HEK293 (cell line): ENCODE results near the gene PIK3CA.
"Not testable (repeated sequence)": the region's sequence is repeated elsewhere in the genome, so short reads cannot be mapped to it uniquely, and the experiment has no call there.

Source experiments
- CTCF ChIA-PET: fragments of 350-600 bp; formaldehyde crosslinking; extraction: SDS; loops from one replicate; lab custom pipeline; 2021; ENCODE audit warnings: antibody characterized with exemption; lab: Yijun Ruan, JAX
- POLR2A ChIA-PET: fragments of 300-600 bp; formaldehyde crosslinking; extraction: SDS; loops from one replicate; lab custom pipeline; 2020; ENCODE audit warnings: antibody characterized with exemption, inconsistent platforms; lab: Yijun Ruan, JAX
- H3K27ac ChIP-seq: fragments of 200-500 bp; sonication (Bioruptor generic); 2 replicates; pipeline ENCODE4 v1.5.1; 2014; ENCODE audit warnings: low read depth, low read length, control low read depth, inconsistent platforms; ENCODE audit errors: extremely low read depth
- H3K36me3 ChIP-seq, 2 experiments: fragments of 200-500 bp in 1 of 2; sonication (Bioruptor generic) in 1 of 2; 1 replicate in 1 of 2; 2 replicates in 1 of 2; pipeline ENCODE4 v1.5.1; 2014 to 2017; ENCODE audit warnings: inconsistent platforms in 2 of 2, low read length in 2 of 2; ENCODE audit not compliant: control insufficient read depth in 2 of 2, insufficient read depth in 1 of 2
- H3K4me1 ChIP-seq: fragments of 200-500 bp; sonication (Bioruptor generic); 2 replicates; pipeline ENCODE4 v1.5.1; 2014; ENCODE audit warnings: mild to moderate bottlenecking, low read length, inconsistent platforms; ENCODE audit not compliant: control insufficient read depth, insufficient read depth
- H3K4me3 ChIP-seq: 2 replicates; pipeline ENCODE4 v1.5.1; 2011; ENCODE audit warnings: low read depth, mild to moderate bottlenecking, control low read depth, low read length, moderate library complexity
- H3K9me3 ChIP-seq: fragments of 200-500 bp; sonication (Bioruptor generic); 2 replicates; pipeline ENCODE4 v1.5.1; 2014; ENCODE audit warnings: low read depth, low read length, inconsistent platforms; ENCODE audit not compliant: control insufficient read depth, insufficient read depth
- KLF16 ChIP-seq: fragments of 450-650 bp; formaldehyde crosslinking; IDR thresholded peaks from 2 replicates; pipeline ENCODE4 v1.5.1; 2017; ENCODE audit warnings: missing biosample characterization, missing genetic modification characterization
- MEIS1 ChIP-seq: sonication (generic); formaldehyde crosslinking; IDR thresholded peaks from 2 replicates; pipeline ENCODE4 v1.8.1; 2022; ENCODE audit warnings: missing genetic modification reagents, mild to moderate bottlenecking, borderline replicate concordance
- WT1 ChIP-seq: fragments of 450-650 bp; formaldehyde crosslinking; IDR thresholded peaks from 2 replicates; pipeline ENCODE4 v1.5.1; 2016; ENCODE audit warnings: missing biosample characterization, missing genetic modification characterization
- ZBTB7A ChIP-seq: fragments of 450-650 bp; formaldehyde crosslinking; IDR thresholded peaks from 2 replicates; pipeline ENCODE4 v1.5.1; 2016; ENCODE audit warnings: low read depth, missing biosample characterization, missing genetic modification characterization
- ZNF112 ChIP-seq: fragments of 450-650 bp; formaldehyde crosslinking; IDR thresholded peaks from 2 replicates; pipeline ENCODE4 v1.5.0; 2017; ENCODE audit warnings: missing biosample characterization, missing genetic modification characterization
- ZNF114 ChIP-seq: fragments of 450-650 bp; formaldehyde crosslinking; IDR thresholded peaks from 2 replicates; pipeline ENCODE4 v1.5.0; 2017; ENCODE audit warnings: missing biosample characterization, missing genetic modification characterization
- ZNF391 ChIP-seq: fragments of 450-650 bp; formaldehyde crosslinking; IDR thresholded peaks from 2 replicates; pipeline ENCODE4 v1.5.1; 2016; ENCODE audit warnings: low read depth, missing biosample characterization, missing genetic modification characterization, borderline replicate concordance
- ZNF529 ChIP-seq: fragments of 450-650 bp; formaldehyde crosslinking; IDR thresholded peaks from 2 replicates; pipeline ENCODE4 v1.5.1; 2017; ENCODE audit warnings: missing genetic modification characterization, missing biosample characterization; ENCODE audit not compliant: insufficient replicate concordance
- ZNF561 ChIP-seq: fragments of 450-650 bp; IDR thresholded peaks from 2 replicates; pipeline ENCODE4 v1.5.1; 2018; ENCODE audit warnings: missing biosample characterization, missing genetic modification characterization, borderline replicate concordance
- ZNF704 ChIP-seq: fragments of 450-650 bp; formaldehyde crosslinking; IDR thresholded peaks from 2 replicates; pipeline ENCODE4 v1.5.1; 2016; ENCODE audit warnings: missing biosample characterization, missing genetic modification characterization
- ZSCAN16 ChIP-seq: fragments of 450-650 bp; formaldehyde crosslinking; IDR thresholded peaks from 2 replicates; pipeline ENCODE4 v1.5.1; 2016; ENCODE audit warnings: missing biosample characterization, missing genetic modification characterization
- TF ChIP-seq, protein P1 (sequence below): fragments of 450-650 bp; formaldehyde crosslinking; IDR thresholded peaks from 2 replicates; pipeline ENCODE4 v1.5.1; 2016; ENCODE audit warnings: missing biosample characterization, missing genetic modification characterization
- TF ChIP-seq, protein P2 (sequence below): fragments of 450-650 bp; formaldehyde crosslinking; IDR thresholded peaks from 2 replicates; pipeline ENCODE4 v1.5.1; 2016; ENCODE audit warnings: missing biosample characterization, missing genetic modification characterization
- TF ChIP-seq, protein P3 (sequence below): fragments of 450-650 bp; formaldehyde crosslinking; IDR thresholded peaks from 2 replicates; pipeline ENCODE4 v1.5.1; 2016; ENCODE audit warnings: missing biosample characterization, missing genetic modification characterization

Gene PIK3CA

GRCh38 chr3:179233043-179233442 is 84.9 kb downstream of the PIK3CA start:
- Histone ChIP-seq H3K36me3 (peaks cover 0 to 21% of the 10 kb centered on the region in 2 experiments; a peak in 2 of 3 replicates), H3K4me1 (no peaks in the 10 kb centered on the region), H3K27ac (no peak overlapping the region), H3K4me3 (no peak overlapping the region), H3K9me3 (no peaks in the 10 kb centered on the region)
- TF ChIP-seq WT1 (tag by site-specific recombination): no peak
- no peak for TF ChIP-seq MEIS1 (CRISPR knock-in tag)
- POLR2A ChIA-PET: no interaction called here
- CTCF ChIA-PET: interaction anchor here (0.6 to 0.7 kb wide), 2 partner anchors 43 to 196 kb away, joined by 3 to 4 read pairs; no protein-coding TSS in a partner anchor

- no peaks in the 10 kb centered on the region for H3K9me3 ChIP-seq
- no peak for TF ChIP-seq ZNF704
- no peak for TF ChIP-seq KLF16
- H3K27ac ChIP-seq: no peak overlapping the region
- H3K4me1 ChIP-seq: no peaks in the 10 kb centered on the region
- CTCF ChIA-PET: no interaction called here
- no peak overlapping the region for H3K4me3 ChIP-seq
- POLR2A ChIA-PET: no interaction called here
- H3K36me3 ChIP-seq: peaks cover 0 to 19% of the 10 kb centered on the region in 2 experiments; a peak in 2 of 3 replicates
Measured at GRCh38 chr3:179234199-179234598, 86.0 kb downstream of the PIK3CA start.

- TF ChIP-seq, protein P1, sequence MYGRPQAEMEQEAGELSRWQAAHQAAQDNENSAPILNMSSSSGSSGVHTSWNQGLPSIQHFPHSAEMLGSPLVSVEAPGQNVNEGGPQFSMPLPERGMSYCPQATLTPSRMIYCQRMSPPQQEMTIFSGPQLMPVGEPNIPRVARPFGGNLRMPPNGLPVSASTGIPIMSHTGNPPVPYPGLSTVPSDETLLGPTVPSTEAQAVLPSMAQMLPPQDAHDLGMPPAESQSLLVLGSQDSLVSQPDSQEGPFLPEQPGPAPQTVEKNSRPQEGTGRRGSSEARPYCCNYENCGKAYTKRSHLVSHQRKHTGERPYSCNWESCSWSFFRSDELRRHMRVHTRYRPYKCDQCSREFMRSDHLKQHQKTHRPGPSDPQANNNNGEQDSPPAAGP (tag by site-specific recombination): no peak
- TF ChIP-seq ZNF114 (tag by site-specific recombination): no peak
- TF ChIP-seq ZSCAN16 (tag by site-specific recombination): no peak
- CTCF ChIA-PET: no interaction called here
- Histone ChIP-seq H3K4me3 (no peak overlapping the region), H3K27ac (no peak overlapping the region), H3K36me3 (peaks cover 0 to 4% of the 10 kb centered on the region in 2 experiments; a peak in 1 of 3 replicates), H3K4me1 (no peaks in the 10 kb centered on the region), H3K9me3 (no peaks in the 10 kb centered on the region)
- POLR2A ChIA-PET: no interaction called here
Measured at GRCh38 chr3:179236669-179237301, 88.6 kb downstream of the PIK3CA start.

GRCh38 chr3:179240299-179240698 is 92.1 kb downstream of the PIK3CA start:
- H3K4me3 ChIP-seq, POLR2A ChIA-PET, CTCF ChIA-PET, H3K9me3 ChIP-seq, H3K27ac ChIP-seq, H3K4me1 ChIP-seq, H3K36me3 ChIP-seq: not testable (repeated sequence)

DNA sequence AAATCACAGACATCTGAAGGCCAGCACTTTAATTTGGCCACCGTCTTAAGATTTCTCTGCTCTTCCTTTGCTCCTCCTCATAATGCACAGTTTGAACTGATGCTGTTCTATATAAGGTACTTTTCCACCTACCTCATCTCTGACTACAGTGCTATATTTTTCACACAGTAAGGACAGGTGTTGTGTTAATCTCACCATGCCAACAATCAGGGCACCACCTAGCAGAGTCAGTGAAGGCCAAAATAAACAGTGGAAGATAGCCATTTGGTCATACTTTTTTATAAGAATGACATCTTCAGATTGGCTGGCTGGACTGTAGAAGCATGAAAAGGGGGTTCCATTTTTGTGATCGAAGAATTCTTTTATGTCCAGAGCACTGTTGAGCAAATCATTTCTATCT is 94.7 kb downstream of the PIK3CA start:
- POLR2A ChIA-PET, H3K27ac ChIP-seq, H3K4me1 ChIP-seq, CTCF ChIA-PET, H3K4me3 ChIP-seq, H3K9me3 ChIP-seq: not testable (repeated sequence)
- peaks cover 0 to 11% of the 10 kb centered on the region in 2 experiments; a peak in 1 of 3 replicates for H3K36me3 ChIP-seq

GRCh38 chr3:179244878-179245277 is 96.7 kb downstream of the PIK3CA start:
- CTCF ChIA-PET: no interaction called here
- POLR2A ChIA-PET: no interaction called here
- TF ChIP-seq ZBTB7A: no peak
- no peak for TF ChIP-seq ZNF391 (tag by site-specific recombination)
- no peak for TF ChIP-seq ZNF112 (tag by site-specific recombination)
- TF ChIP-seq, protein P2, sequence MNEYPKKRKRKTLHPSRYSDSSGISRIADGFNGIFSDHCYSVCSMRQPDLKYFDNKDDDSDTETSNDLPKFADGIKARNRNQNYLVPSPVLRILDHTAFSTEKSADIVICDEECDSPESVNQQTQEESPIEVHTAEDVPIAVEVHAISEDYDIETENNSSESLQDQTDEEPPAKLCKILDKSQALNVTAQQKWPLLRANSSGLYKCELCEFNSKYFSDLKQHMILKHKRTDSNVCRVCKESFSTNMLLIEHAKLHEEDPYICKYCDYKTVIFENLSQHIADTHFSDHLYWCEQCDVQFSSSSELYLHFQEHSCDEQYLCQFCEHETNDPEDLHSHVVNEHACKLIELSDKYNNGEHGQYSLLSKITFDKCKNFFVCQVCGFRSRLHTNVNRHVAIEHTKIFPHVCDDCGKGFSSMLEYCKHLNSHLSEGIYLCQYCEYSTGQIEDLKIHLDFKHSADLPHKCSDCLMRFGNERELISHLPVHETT: no peak
- no peak for TF ChIP-seq ZNF529 (tag by site-specific recombination)
- TF ChIP-seq ZNF561 (tag by site-specific recombination): no peak
- TF ChIP-seq, protein P3, sequence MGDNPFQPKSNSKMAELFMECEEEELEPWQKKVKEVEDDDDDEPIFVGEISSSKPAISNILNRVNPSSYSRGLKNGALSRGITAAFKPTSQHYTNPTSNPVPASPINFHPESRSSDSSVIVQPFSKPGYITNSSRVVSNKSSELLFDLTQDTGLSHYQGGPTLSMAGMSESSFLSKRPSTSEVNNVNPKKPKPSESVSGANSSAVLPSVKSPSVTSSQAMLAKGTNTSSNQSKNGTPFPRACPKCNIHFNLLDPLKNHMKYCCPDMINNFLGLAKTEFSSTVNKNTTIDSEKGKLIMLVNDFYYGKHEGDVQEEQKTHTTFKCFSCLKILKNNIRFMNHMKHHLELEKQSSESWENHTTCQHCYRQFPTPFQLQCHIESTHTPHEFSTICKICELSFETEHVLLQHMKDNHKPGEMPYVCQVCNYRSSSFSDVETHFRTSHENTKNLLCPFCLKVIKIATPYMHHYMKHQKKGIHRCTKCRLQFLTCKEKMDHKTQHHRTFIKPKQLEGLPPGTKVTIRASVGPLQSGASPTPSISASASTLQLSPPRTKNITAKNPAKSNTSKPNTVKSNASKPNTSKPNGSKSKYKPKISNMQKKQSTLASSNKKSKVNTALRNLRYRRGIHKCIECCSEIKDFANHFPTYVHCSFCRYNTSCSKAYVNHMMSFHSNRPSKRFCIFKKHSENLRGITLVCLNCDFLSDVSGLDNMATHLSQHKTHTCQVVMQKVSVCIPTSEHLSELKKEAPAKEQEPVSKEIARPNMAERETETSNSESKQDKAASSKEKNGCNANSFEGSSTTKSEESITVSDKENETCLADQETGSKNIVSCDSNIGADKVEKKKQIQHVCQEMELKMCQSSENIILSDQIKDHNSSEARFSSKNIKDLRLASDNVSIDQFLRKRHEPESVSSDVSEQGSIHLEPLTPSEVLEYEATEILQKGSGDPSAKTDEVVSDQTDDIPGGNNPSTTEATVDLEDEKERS (tag by site-specific recombination): no peak

More at GRCh38 chr3:179244878-179245277, 96.7 kb downstream of the PIK3CA start:
- Histone ChIP-seq H3K4me3 (no peak overlapping the region), H3K4me1 (no peaks in the 10 kb centered on the region), H3K36me3 (peaks cover 0 to 14% of the 10 kb centered on the region in 2 experiments; a peak in 1 of 3 replicates), H3K27ac (no peak overlapping the region), H3K9me3 (no peaks in the 10 kb centered on the region)
